Left renal cortex interstitium (tissue), 4 donors: ENCODE results near the gene SNAP47. TPM values are rescaled to one million over a fixed set of nuclear protein-coding genes. Genes with fewer than 3 reads are reported as not detected.

ENCODE experiments used
- DNase-seq, 4 donors: peaks; one replicate each; pipeline ENCODE4 v3.0.0-alpha.2; 2013; ENCODE audit warnings: low read depth in 4 of 4, low spot score in 2 of 4, missing footprints in 1 of 4
- polyA plus RNA-seq, 4 donors: library from polyadenylated mRNA; unstranded; fragments of 120-200 nt; gene quantifications; one replicate each; pipeline ENCODE4 v1.2.1, GENCODE V29; 2013; ENCODE audit not compliant: insufficient read length in 4 of 4

SNAP47 gene
- polyA plus RNA-seq, 4 donors, result 40.0 to 48.3 (median 44.6) TPM

DNA sequence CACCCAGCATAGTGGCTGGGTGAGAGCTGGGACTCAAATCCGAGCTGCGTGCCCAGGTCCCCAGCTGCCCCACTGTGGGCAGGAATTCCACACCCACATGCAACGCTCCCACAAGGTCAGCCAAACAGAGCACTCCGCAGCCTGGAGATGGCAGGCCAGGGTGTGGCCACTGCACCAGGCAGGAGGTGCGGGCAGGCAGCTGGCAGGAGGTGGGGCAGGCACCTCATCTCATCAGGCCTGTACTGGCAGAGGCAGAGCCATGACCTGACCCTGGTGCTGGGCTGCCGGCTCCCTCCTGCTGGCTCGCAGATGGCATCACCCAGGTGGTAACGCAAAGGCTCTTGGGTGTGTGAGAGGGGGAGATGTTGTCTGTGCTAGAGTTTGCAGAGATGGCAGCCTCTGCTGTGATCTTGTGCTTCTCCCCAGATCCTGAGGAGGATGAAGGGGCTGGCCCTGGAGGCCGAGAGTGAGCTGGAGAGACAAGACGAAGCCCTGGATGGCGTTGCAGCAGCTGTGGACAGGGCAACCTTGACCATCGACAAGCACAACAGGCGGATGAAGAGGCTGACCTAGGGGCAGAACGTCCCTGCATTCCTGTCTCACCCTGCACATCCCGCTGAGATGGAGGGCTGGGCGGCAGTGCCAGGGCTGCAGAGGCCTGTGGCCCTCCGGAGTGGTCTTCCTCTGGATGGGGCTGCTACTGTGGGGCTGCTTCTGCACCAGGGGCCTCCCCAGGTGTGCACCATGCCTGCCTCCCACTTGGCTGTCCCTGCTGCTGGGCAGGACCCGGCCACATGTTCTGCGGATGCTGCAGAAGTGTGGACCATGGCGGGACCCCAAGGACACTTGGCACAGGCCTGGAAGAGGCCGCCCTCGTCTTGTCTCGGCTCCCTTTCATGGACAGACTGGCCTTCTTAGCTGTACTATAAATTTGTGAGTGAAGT is 45.1 kb downstream of the SNAP47 start:
- DNase-seq, result no peak

DNA sequence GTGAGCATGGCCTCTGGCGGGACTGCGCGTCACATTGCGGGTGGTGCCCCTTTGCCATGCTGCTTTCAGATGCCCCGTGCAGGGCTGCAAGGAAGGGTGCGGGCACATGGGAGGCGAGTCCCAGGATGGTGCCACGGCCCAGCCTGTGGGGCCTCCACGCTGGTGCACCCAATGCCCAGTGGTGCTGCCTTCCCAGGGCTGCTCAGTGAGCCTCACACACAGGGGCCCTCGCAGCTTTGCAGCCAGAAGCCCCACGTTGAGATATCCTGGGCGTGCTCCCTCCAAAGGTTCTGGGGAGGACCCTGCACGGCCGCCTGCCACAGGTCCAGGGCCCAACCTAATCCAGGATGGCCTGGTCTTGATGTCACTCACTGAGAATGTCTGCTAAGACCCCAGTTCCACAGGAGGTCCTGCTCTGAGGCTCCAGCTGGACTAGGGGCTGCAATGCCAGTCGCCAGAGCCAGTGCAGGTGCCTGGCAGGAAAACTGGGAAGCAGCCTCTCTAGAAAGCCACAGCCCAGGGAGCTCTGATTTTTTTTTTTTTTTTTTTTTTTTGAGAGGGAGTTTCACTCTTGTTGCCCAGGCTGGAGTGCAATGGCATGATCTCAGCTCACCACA is 46.2 kb downstream of the SNAP47 start:
- DNase-seq, result no peak

DNA sequence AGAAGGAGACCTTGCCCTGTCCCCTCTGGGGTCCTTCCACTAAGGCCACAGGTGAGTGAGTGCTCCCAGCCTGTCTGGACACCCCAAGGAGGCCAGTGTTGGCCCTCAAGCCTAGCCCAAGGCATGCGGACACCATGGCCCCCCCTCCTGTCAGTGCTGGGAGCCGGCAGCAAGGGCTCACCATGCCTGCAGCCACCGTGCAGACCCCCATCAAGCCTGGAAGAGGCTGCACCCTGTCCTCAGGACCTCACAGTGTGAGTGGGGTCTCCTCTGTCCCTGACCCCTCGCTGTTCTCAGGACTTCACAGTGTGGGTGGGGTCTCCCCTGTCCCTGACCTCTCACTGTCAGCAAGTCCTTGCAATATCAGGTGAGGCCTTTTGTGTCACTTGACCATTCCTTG is 47.0 kb downstream of the SNAP47 start:
- DNase-seq, result no peak

DNA sequence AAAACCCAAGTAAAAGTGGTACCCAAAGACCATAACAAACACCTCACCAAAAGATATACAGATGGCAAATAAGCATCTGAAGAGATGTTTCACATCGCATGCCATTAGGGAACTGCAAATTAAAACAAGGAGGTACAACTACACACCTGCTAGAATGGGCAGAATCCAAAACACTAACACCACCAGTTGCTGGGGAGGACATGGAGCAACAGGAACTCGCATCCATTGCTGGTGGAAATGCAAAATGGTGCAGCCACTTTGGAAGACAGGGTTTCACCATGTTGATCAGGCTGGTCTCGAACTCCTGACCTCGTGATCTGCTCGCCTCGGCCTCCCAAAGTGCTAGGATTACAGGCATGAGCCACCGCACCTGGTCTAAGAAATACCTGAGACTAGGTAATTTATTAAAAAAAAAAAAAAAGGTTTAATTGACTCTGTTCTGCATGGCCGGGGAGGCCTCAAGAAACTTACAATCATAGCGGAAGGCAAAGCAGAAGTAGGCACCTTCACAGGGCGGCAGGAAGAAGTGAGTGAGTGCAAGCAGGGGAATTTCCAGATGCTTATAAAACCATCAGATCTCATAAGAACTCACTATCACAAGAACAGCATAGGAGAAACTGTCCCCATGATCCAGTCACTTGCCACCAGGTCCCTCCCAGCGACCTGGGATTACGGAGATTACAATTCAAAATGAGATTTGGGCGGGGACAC is 50.0 kb downstream of the SNAP47 start:
- no peak for DNase-seq

DNA sequence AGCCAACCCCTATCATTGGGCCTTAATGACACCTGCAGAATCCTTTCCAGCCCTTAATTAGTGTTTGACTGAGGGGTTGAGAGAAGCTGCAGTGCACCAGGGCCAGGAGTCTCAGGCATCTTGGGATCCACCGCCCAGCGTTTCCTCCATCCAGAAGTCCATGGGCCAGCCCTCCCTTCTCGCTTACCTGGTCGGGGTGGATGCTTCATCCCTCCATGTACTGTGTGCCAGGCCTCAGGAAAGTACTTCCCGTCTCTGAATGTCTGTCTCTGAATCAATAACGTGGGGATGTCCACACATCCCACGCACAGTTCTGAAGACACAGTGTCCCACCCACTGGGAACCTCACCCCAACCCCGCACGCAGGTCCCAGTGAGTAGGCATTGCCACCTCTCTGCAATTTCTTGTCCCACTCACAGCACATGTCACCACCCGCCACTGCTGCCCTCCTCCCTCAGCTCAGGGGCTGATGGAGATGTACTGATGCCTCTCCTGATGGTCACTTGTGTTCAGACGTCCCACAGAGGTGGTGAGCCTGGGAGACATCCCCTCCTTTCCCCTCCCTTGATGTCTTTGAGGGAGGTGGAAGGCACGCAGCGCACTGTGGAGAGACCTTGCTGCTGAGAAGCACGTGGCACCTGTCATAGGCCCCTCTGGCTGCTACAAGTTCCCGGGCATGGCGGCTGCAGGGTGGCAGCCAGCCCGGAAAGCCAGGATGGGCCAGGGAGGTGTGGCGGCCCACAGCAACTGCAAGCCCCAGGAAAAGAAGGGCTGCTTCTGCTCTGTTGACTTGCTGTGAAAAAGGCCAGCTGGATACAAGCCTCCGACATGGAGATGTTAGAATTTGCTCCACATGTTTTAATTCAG is 50.8 kb downstream of the SNAP47 start:
- no peak for DNase-seq

DNA sequence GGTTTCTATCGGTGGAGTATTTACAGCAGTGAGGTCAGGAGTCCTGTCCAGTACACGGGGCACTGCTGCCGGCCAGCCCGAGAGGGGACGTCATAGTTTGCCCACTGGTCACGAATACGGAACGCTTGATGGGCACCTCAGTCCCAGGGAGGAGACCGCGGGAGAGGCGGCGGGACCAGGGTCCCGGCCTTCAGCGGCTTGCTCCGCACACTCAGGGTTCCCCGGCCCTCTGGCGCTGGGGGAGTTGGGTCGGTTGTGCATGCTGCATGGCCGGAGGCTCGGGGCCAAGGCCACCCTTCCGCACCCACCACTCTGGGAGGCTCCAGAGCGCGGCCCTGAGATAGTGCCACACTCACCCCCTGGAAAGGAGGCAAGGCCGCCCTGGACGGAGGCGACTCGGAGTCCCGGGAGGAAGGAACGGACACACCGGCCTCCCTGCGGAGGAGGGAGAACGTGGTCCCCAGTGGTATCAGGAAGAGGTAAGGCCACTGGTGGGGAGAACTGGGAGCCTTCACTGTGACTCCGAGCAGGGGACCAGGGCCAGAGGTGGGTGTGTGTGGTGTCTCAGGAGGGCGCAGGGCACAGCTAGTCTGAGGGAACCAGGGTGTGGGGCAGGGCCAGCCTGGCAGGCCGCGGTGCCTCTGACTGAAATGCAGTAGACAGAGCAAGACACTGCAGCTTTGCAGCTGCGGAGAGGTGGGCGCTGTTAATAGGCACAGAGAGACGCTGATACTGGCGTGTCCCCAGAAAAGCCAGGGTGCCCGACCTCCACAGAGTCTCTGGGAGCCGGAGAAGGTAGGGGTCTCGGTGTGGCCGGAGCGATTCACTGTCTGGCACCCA is 51.7 kb downstream of the SNAP47 start:
- no peak for DNase-seq

DNA sequence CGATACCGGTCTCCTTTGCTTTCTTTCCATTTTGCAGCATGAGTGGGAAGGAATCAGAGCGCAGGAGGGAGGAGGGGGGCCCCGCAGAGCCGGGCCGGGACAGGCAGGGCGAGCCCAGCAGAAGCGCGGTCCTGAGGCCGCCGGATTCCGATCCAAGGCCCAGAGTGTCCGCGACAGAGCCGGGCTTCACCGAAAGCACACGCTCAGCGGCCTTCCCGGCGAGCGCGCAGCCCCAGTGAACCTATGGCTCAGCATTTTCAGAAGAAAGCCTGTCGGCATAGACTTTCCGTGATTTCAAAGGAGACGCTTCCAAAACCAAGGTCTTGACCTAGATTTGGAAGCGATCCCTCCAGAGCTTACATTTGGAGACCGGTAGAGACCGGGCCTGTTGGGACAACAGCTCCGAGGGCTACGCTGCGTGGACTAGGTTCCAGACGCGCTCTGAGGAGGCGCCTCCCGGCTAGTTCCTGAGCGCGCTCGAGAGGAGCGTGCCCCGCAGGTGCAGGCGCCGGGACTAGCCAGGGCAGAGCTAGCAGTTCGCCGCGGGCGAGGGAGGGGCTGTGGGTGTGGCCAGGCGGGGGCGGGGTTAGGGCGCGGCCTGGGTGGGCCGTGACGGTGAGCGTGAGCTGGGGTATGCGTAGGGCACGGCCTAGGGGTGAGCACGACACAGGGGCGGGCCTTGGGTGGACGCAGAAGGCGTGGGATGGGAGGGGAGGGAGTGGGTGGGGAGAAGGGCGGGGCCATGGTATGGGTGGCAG is 52.5 kb downstream of the SNAP47 start:
- DNase-seq, result no peak

DNA sequence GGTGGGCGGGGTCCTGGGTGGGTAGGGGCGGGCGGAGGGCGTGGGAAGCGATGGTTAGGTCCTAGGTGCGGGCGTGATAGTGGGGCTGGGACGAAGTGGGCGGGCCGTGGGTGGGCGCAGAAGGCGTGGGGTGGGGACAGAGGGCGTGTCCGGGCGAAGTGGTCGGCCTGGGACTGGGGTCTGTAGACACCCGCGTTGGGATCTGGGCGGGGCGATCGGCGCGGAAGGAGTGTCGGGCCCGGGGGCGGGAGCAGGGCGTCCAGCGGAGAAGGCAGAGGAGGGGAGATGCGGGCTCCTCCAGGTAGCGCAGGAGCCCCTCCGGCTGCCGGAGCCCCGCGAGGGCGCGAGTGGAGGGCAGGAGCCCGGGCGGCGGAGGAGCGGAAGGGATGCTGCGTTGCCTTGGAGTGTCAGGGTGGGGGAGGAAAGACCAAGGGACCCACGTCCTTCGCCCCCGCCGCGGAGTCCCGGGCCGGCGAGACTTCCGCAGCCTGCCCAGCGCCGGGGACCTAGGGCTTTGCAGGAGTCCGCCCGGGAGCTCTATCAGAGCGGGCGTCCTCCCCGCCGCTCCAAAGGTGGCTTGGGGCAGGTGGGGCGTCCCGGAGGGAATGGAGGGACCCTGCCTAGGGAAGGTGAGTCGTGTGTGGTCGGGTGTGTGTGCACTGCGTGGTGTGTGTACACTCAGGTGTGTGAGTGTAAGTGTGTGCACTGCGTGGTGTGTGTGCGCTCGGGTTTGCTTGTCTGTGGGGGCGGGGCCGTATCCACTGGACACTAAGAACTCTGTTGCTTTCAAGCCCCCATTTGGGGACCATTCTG is 53.2 kb downstream of the SNAP47 start:
- no peak for DNase-seq

DNA sequence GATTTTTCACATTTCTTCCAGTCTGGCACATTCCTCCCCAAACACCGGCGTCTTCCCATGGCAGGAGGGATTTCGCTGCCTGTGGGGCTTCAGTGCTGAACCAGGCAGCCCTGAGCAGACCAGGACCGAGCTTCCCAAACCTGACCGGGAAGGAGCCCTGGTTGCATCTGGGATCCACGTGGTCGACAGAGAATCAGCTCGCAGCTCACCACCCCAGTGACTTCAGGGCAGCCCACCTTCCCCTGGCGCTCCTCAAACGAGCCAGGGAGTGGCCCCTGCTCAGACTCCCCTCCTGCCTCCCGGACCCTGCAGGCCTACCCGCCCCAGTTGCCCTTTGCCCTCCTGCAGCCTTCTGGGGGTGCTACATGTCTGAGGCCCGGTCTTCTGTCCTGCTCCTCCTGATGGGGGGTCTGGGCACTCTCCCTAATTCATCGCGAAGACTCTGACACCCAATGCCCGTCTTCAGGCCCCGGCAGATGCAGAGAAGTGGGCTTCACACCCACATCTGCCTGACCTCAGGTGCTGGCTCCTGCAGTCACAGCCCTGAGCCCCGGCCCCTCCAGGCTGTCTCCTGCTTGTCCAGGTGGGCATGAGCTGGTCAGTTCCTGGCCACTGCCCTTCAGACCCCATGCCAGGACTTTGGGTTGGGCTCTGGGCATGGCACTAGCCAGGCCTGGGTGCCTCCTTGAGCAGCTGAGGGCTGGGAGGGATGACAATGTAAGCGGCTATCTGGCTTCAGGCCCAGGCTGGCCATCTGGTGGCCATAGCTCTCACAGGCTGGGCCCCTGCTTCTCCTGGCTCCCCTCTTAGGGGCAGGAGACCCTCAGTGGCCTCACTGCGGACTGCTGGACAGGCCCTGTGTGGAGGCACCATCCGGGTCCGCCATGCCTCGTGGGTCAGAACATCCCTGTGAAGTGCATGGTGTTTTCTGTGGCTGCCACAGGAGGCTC is 54.1 kb downstream of the SNAP47 start:
- no peak for DNase-seq

DNA sequence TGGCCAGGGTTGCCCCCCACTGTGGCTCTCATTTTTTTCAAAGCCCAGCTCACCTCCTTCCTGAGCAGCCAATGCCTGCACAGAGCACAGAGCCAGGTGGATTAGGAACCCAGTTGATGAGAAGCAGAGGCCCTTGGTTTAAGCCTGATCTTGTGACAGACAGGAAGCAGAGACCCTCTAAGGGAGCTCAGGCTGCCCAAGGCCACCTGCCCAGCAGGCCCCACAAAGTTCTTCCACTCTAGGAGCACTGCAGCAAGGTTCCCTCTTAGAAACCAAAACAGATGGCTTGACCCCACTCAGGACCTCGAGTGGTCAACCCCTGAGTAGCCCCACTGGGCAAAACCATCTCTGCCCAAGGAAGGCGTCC is 54.8 kb downstream of the SNAP47 start:
- no peak for DNase-seq

DNA sequence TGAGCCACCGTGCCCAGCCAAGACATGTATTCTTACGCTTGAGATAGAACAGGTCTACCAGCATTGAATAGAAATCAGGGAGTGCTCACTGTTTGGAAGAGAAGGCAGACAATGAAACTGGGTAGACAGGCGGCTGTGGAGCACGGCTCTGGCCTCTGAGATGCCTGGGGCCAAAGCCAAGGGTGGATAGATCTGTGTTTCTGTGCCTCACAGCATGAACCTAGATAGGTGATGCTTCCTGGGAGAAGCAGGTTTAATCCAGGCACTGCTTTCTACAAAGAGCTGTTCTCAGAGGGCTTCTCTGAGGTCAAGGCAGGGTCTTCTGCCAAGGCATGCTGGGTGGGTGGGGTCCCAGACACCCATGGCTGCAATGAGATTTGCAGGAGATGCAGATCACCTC is 55.6 kb downstream of the SNAP47 start:
- no peak for DNase-seq

DNA sequence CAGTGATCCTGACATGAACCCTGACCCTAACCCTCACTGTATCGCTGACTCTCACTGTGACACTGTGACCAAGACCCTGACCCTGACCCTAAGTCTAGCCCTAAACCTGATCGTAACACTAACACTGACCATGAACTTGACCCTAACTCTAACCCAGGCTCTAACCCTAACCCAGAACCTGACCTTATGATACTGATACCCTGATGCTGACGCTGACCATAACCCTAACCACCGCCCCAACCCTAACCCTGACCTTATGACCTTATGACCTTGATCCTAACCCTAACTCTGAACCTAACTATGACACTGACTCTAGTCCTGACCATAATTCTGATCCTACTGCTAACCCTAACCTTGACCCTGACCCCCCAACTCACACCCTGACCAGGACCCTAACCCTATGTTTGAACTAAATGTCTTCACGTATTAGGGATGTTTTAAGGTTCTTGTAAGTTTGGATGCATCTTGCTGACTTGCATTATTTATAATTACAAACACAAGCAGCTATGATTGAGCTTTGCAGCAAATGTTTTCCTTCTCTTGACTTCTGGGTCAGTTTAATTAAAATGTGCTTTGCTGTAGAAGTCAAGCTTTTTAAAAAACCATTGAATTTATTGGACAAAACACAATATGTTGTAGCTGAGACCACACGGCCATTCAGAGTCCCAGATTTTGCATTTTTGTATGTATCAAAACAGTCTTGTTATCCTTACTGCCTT is 56.3 kb downstream of the SNAP47 start:
- DNase-seq, result no peak

DNA sequence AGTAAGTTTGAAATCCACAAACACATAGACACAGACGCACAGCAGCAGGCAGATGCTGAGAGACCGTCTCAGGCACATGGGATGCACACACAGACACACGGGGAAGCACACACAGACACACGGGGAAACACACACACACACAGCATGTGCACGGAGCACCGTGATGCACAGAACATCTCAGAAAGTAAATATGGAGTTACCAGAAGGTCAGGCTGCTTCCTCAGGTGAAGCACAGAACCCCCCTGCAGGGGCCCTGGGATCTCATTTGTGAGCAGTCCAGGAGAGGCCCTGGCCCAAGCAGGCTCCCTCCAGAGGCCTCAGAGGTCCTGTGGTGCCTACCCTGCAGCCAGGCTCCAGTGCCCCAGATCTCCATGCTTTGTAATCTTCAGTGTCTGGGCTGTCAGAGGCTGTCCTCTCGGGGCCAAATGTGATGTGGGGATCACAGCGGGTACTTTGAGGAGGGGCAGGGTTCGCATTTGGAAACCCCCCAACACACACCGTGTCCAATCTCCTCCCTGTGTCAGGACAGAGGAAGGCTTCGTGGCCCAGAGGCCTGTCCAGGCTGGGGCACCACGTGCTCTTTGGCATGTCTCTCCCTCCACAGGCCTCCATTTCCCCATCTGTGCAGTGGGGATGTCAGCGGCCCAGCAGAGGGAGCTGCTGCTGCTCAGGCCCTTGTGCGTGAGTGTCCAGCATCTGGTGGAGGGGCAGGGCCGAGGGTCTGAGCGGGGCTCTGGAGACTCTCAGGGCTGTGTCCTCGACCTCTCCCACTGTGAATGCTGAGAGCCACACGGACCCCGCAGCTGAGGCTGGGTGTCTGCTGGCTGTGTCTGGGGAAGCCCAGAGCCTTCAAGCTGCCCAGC is 57.2 kb downstream of the SNAP47 start:
- DNase-seq, result no peak

DNA sequence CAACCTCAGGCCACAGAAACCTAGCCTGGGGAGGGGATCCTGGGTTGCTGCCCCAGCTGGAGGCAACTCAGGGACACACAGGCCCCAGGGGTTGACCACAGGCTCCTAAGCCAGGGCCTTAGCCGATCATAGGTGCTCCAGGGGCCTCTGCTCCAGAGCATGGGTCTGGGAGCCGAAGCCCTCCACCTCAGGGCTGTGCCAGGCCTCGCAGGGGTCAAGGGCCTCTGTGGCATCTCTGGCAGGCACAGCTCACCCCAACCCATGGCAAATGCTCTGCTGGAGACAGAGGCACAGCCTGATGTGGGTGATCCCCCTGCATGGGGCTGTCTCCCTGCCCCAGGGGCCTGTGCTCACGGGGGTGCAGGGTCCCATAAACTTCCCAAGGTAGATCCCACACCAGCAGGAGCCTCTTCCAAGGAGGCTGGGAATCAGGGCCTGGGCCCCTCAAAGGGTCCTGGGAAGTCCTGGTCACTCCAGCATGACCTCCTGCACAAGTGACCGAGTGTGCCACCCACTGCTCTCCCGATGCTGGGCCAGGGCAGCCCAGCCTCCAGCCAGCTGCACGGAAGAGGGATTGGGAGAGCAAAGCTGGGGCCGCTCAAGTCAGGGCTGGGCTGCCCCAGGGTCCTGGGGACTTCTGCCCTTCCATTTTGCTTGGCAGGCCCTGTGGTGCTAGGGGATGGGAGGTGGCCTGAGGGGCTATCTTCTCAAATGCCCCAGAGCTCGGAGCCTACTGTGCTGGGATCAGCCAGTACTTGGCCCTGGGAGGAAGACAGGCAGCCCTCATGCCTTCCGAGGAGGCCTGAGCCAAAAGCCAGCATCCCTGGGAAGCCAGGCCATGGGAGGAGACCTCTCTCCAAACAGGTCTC is 58.1 kb downstream of the SNAP47 start:
- DNase-seq, result no peak
